ACHN (cell line): ENCODE data around the gene RASSF5.
"Not testable (repeated sequence)": the region's sequence is repeated elsewhere in the genome, so short reads cannot be mapped to it uniquely, and the experiment has no call there.

Experiments
- DNase-seq: peaks from one replicate; pipeline ENCODE4 v3.0.0-alpha.2; 2015
- in situ Hi-C: cut with HindIII; loops from 2 replicates; pipeline ENCODE4 v1.10.0; 2017; ENCODE audit warnings: low sequenced_read_pairs, low pct_ligation_motif_present, low pct_unique_long_range_greater_than_20kb

RASSF5 gene

GRCh38 chr1:206575165-206575893 is 68.0 kb downstream of the RASSF5 start:
- DNase-seq: no peak
- in situ Hi-C loops: no loop called here

GRCh38 chr1:206575894-206576737 is 68.8 kb downstream of the RASSF5 start:
- in situ Hi-C loops: no loop called here
- no peak for DNase-seq

- in situ Hi-C loops: no loop called here
- no peak for DNase-seq
Observed at GRCh38 chr1:206577626-206578025, 70.3 kb downstream of the RASSF5 start.

- no peak for DNase-seq
- in situ Hi-C loops: no loop called here
Observed at GRCh38 chr1:206578068-206578977, 71.0 kb downstream of the RASSF5 start.

- in situ Hi-C loops: no loop called here
- DNase-seq: no peak
Observed at GRCh38 chr1:206578978-206579374, 71.6 kb downstream of the RASSF5 start.

GRCh38 chr1:206579747-206580437 is 72.6 kb downstream of the RASSF5 start:
- in situ Hi-C loops: no loop called here

GRCh38 chr1:206580438-206581113 is 73.2 kb downstream of the RASSF5 start:
- no peak for DNase-seq
- in situ Hi-C loops: no loop called here

More at GRCh38 chr1:206579747-206580437, 72.6 kb downstream of the RASSF5 start:
- DNase-seq: no peak

- DNase-seq, in situ Hi-C loops: not testable (repeated sequence)
Observed at GRCh38 chr1:206581114-206581497, 73.8 kb downstream of the RASSF5 start.

- in situ Hi-C loops: no loop called here
- no peak for DNase-seq
Observed at GRCh38 chr1:206581571-206581981, 74.2 kb downstream of the RASSF5 start.

- in situ Hi-C loops: no loop called here
- DNase-seq: no peak
Observed at GRCh38 chr1:206582537-206582936, 75.2 kb downstream of the RASSF5 start.

GRCh38 chr1:206582971-206583706 is 75.8 kb downstream of the RASSF5 start:
- DNase-seq: no peak
- in situ Hi-C loops: no loop called here

- DNase-seq: peak; percentile 70
- in situ Hi-C loops: no loop called here
Observed at GRCh38 chr1:206583707-206584648, 76.6 kb downstream of the RASSF5 start.

GRCh38 chr1:206584683-206585082 is 77.4 kb downstream of the RASSF5 start:
- no peak for DNase-seq
- in situ Hi-C loops: no loop called here

GRCh38 chr1:206586501-206587445 is 79.4 kb downstream of the RASSF5 start:
- in situ Hi-C loops: no loop called here
- no peak for DNase-seq

GRCh38 chr1:206587904-206588303 is 80.6 kb downstream of the RASSF5 start:
- in situ Hi-C loops: no loop called here
- DNase-seq: no peak
